Calu3 (cell line): ENCODE results near the gene CFAP20DC. TPM values are rescaled to one million over a fixed set of nuclear protein-coding genes. Genes with fewer than 3 reads are reported as not detected.

Experiments
- BruUV-seq: library from RNA; stranded (reverse); fragments of 400-500 nt; replicated peaks from 2 replicates; lab custom pipeline; 2021; lab: Mats Ljungman, UMichigan
- CTCF ChIA-PET: fragments of 300-600 bp; sonication (Branson Sonifier 250); formaldehyde crosslinking; loops from one replicate; lab custom pipeline; 2022; ENCODE audit warnings: antibody characterized with exemption; lab: Charles Lee
- DNase-seq: peaks from one replicate; pipeline ENCODE4 v3.0.0; 2022
- H3K27ac Mint-ChIP-seq: one replicate; pipeline ENCODE4 v1.8.0; 2022; ENCODE audit warnings: mixed read lengths; ENCODE audit not compliant: unreplicated experiment
- H3K27me3 Mint-ChIP-seq: one replicate; pipeline ENCODE4 v1.8.0; 2022; ENCODE audit warnings: mixed read lengths; ENCODE audit not compliant: unreplicated experiment
- H3K36me3 Mint-ChIP-seq: one replicate; pipeline ENCODE4 v1.8.0; 2022; ENCODE audit warnings: mild to moderate bottlenecking, moderate library complexity, mixed read lengths; ENCODE audit not compliant: insufficient read depth, unreplicated experiment
- H3K4me1 Mint-ChIP-seq: one replicate; pipeline ENCODE4 v1.8.0; 2022; ENCODE audit warnings: mild to moderate bottlenecking, low read depth, mixed read lengths; ENCODE audit not compliant: unreplicated experiment
- H3K4me3 Mint-ChIP-seq: one replicate; pipeline ENCODE4 v1.8.0; 2022; ENCODE audit warnings: mild to moderate bottlenecking, low read depth, moderate library complexity, mixed read lengths; ENCODE audit not compliant: unreplicated experiment
- H3K9me3 Mint-ChIP-seq: one replicate; pipeline ENCODE4 v1.8.0; 2022; ENCODE audit warnings: low read depth, mixed read lengths; ENCODE audit not compliant: unreplicated experiment
- intact Hi-C: fragments of 100-400 bp; cut with micrococcal nuclease; formaldehyde crosslinking; loops from one replicate; pipeline ENCODE4 v1.10.0; 2022; ENCODE audit not compliant: unreplicated experiment
- total RNA-seq: library from RNA; stranded (reverse); gene quantifications from 2 replicates; pipeline ENCODE4 v1.2.3, GENCODE V29; 2022
- TF ChIP-seq, protein P1 (sequence below): fragments of 200-600 bp; IDR thresholded peaks from one replicate; pipeline ENCODE4 v1.8.0; 2022; ENCODE audit warnings: antibody characterized with exemption; ENCODE audit not compliant: unreplicated experiment

The CFAP20DC gene
- total RNA-seq, 1 experiment from 2014 or later, result 5.8 TPM

DNA sequence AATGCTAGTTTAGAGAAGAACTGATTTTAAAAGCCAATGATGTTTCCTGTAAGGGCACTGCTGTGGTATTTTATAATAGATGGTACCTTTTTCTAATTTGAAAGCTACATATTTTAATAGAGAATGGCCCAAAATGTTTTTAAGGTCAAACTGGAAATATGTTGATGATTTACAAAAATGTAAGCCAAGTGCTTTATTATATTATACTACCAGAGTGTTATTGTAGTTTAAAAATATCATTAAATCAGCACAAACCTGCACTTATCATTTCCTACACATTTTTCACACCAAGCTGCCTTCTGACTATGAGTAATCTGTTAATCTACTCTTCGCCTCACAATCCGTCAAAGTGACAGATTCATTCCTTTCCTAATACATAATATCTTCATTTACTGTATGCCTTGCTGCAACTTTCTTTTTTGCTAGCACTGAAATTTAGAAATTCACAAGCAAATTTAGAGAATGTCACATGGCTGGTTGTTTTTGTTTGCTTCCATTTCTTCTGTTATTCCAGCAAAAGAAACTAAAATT is 256.8 kb downstream of the CFAP20DC start:
- Mint-ChIP-seq H3K27ac (no peak overlapping the region), H3K4me1 (no peaks in the 10 kb centered on the region), H3K27me3 (no peaks in the 10 kb centered on the region), H3K36me3 (no peaks in the 10 kb centered on the region), H3K4me3 (no peak overlapping the region), H3K9me3 (no peaks in the 10 kb centered on the region)
- intact Hi-C loops, result no loop called here
- TF ChIP-seq, protein P1, sequence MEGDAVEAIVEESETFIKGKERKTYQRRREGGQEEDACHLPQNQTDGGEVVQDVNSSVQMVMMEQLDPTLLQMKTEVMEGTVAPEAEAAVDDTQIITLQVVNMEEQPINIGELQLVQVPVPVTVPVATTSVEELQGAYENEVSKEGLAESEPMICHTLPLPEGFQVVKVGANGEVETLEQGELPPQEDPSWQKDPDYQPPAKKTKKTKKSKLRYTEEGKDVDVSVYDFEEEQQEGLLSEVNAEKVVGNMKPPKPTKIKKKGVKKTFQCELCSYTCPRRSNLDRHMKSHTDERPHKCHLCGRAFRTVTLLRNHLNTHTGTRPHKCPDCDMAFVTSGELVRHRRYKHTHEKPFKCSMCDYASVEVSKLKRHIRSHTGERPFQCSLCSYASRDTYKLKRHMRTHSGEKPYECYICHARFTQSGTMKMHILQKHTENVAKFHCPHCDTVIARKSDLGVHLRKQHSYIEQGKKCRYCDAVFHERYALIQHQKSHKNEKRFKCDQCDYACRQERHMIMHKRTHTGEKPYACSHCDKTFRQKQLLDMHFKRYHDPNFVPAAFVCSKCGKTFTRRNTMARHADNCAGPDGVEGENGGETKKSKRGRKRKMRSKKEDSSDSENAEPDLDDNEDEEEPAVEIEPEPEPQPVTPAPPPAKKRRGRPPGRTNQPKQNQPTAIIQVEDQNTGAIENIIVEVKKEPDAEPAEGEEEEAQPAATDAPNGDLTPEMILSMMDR, result no peak
- BruUV-seq, result no TSS peak
- no peak for DNase-seq
- CTCF ChIA-PET, result no interaction called here

- no peaks in the 10 kb centered on the region for H3K9me3 Mint-ChIP-seq
- intact Hi-C loops, result no loop called here
- H3K36me3 Mint-ChIP-seq, result no peaks in the 10 kb centered on the region
- no TSS peak for BruUV-seq
- TF ChIP-seq, protein P1, result no peak
- no peak overlapping the region for H3K27ac Mint-ChIP-seq
- no peaks in the 10 kb centered on the region for H3K4me1 Mint-ChIP-seq
- H3K4me3 Mint-ChIP-seq, result no peak overlapping the region
- H3K27me3 Mint-ChIP-seq, result no peaks in the 10 kb centered on the region
- no peak for DNase-seq
- CTCF ChIA-PET, result no interaction called here
Measured at GRCh38 chr3:58789385-58789784, 260.4 kb downstream of the CFAP20DC start.

DNA sequence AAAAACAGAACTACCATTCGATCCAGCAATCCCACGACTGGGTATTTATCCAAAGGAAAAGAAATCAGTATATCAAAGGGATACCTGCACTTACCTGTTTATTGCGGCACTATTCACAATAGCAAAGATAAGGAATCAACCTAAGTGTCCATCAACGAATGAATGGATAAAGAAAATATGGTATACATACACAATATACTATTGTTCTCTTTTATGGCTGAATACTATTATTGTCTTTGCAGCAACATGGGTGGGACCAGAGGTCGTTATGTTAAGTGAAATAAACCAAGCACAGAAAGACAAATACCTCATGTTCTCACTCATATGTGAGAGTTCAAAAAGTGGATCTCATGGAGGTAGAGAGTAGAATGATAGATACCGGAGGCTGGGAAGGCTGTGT is 264.9 kb downstream of the CFAP20DC start:
- CTCF ChIA-PET, result no interaction called here
- H3K4me3 Mint-ChIP-seq, result no peak overlapping the region

DNA sequence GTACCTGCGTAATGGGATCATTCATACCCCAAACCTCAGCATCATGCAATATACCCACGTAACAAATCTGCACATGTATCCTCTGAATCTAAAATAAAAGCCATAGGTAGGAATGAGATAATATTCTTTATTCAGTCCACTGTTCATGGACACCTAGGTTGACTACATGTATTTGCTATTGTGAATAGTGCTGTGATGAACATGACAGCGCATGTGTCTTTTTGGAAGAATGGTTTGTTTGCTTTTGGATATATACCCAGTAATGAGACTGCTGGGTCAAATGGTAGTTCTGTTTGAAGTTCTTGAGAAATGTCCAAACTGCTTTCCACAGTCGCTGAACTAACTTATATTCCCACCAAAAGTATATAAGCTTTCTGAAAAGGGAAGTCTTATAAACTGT is 265.4 kb downstream of the CFAP20DC start:
- Mint-ChIP-seq H3K36me3 (no peaks in the 10 kb centered on the region), H3K4me3 (no peak overlapping the region), H3K4me1 (no peaks in the 10 kb centered on the region), H3K9me3 (peaks cover 3% of the 10 kb centered on the region), H3K27ac (no peak overlapping the region), H3K27me3 (no peaks in the 10 kb centered on the region)
- no TSS peak for BruUV-seq
- intact Hi-C loops, result no loop called here
- CTCF ChIA-PET, result no interaction called here
- TF ChIP-seq, protein P1, result no peak
- no peak for DNase-seq

More for the DNA sequence above, 264.9 kb downstream of the CFAP20DC start:
- TF ChIP-seq, protein P1, result no peak
- no peak for DNase-seq
- Mint-ChIP-seq H3K4me1 (no peaks in the 10 kb centered on the region), H3K27me3 (no peaks in the 10 kb centered on the region), H3K36me3 (no peaks in the 10 kb centered on the region), H3K9me3 (peaks cover 3% of the 10 kb centered on the region), H3K27ac (no peak overlapping the region)
- intact Hi-C loops, result no loop called here
- BruUV-seq, result no TSS peak
